Mesothelial cell of epicardium (in vitro differentiated cells): ENCODE measurements around the gene BDH1. TPM values are rescaled to one million over a fixed set of nuclear protein-coding genes. Genes with fewer than 3 reads are reported as not detected.

ENCODE experiments used
- DNase-seq, 2 experiments: peaks; one replicate each; pipeline ENCODE4 v3.0.0; 2021; ENCODE audit warnings: low spot score in 2 of 2; ENCODE audit not compliant: unreplicated experiment in 2 of 2
- H3K27ac Mint-ChIP-seq: 2 replicates; pipeline ENCODE4 v1.8.0; 2021; ENCODE audit warnings: mixed read lengths
- H3K27me3 Mint-ChIP-seq: 2 replicates; pipeline ENCODE4 v1.8.0; 2021; ENCODE audit warnings: low read depth, mixed read lengths
- H3K36me3 Mint-ChIP-seq: 2 replicates; pipeline ENCODE4 v1.8.0; 2021; ENCODE audit warnings: mixed read lengths
- H3K4me1 Mint-ChIP-seq: 2 replicates; pipeline ENCODE4 v1.8.0; 2021; ENCODE audit warnings: mixed read lengths
- H3K4me3 Mint-ChIP-seq: 2 replicates; pipeline ENCODE4 v1.8.0; 2021; ENCODE audit warnings: mild to moderate bottlenecking, moderate library complexity, mixed read lengths
- H3K9me3 Mint-ChIP-seq: 2 replicates; pipeline ENCODE4 v1.8.0; 2021; ENCODE audit warnings: mixed read lengths
- total RNA-seq: library from RNA; stranded (reverse); gene quantifications from 3 replicates; pipeline ENCODE4 v1.2.1, GENCODE V29; 2021
- TF ChIP-seq, protein P1 (sequence below): fragments of 200-600 bp; sonication (generic); IDR thresholded peaks from one replicate; pipeline ENCODE4 v1.5.0; 2021; ENCODE audit warnings: antibody characterized with exemption; ENCODE audit not compliant: unreplicated experiment

The BDH1 gene
- total RNA-seq, 1 donor from 2014 or later, result 14.0 TPM

DNA sequence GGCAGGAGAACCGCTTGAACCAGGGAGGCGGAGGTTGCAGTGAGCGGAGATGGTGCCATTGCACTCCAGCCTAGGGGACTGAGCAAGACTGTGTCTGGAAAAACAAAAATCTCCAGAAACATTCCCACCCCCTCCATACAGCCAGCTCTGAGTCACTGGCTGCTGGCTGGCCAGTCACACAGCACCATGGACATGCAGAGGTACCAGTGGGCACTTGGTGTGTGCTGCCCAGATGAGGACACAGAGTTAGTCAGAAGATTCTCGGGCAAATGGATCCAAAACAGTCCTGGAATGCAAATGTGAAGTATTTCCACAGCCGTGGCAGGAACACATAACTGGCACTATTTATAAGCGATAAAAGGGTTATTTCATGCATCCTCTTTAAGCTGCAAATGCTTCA is 44.6 kb downstream of the BDH1 start:
- Mint-ChIP-seq H3K36me3 (no peaks in the 10 kb centered on the region), H3K4me1 (peaks cover 11% of the 10 kb centered on the region), H3K4me3 (no peak overlapping the region), H3K27ac (no peak overlapping the region), H3K9me3 (no peaks in the 10 kb centered on the region), H3K27me3 (no peaks in the 10 kb centered on the region)
- no peak for DNase-seq
- TF ChIP-seq, protein P1, sequence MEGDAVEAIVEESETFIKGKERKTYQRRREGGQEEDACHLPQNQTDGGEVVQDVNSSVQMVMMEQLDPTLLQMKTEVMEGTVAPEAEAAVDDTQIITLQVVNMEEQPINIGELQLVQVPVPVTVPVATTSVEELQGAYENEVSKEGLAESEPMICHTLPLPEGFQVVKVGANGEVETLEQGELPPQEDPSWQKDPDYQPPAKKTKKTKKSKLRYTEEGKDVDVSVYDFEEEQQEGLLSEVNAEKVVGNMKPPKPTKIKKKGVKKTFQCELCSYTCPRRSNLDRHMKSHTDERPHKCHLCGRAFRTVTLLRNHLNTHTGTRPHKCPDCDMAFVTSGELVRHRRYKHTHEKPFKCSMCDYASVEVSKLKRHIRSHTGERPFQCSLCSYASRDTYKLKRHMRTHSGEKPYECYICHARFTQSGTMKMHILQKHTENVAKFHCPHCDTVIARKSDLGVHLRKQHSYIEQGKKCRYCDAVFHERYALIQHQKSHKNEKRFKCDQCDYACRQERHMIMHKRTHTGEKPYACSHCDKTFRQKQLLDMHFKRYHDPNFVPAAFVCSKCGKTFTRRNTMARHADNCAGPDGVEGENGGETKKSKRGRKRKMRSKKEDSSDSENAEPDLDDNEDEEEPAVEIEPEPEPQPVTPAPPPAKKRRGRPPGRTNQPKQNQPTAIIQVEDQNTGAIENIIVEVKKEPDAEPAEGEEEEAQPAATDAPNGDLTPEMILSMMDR, result no peak

GRCh38 chr3:197510642-197511018 is 45.1 kb downstream of the BDH1 start:
- H3K4me1 Mint-ChIP-seq, result peaks cover 12% of the 10 kb centered on the region

GRCh38 chr3:197508924-197509775 is 46.6 kb downstream of the BDH1 start:
- Mint-ChIP-seq H3K36me3 (no peaks in the 10 kb centered on the region), H3K4me3 (peak overlapping the region; percentile 72), H3K27me3 (no peaks in the 10 kb centered on the region), H3K4me1 (peaks cover 21% of the 10 kb centered on the region), H3K27ac (no peak overlapping the region), H3K9me3 (no peaks in the 10 kb centered on the region)
- TF ChIP-seq, protein P1, result no peak
- no peak for DNase-seq

More at GRCh38 chr3:197510642-197511018, 45.1 kb downstream of the BDH1 start:
- Mint-ChIP-seq H3K27me3 (no peaks in the 10 kb centered on the region), H3K36me3 (no peaks in the 10 kb centered on the region), H3K9me3 (no peaks in the 10 kb centered on the region), H3K4me3 (no peak overlapping the region), H3K27ac (no peak overlapping the region)
- no peak for DNase-seq
- TF ChIP-seq, protein P1, result no peak

GRCh38 chr3:197508461-197508860 is 47.3 kb downstream of the BDH1 start:
- no peak for DNase-seq
- H3K36me3 Mint-ChIP-seq, result no peaks in the 10 kb centered on the region
- no peaks in the 10 kb centered on the region for H3K9me3 Mint-ChIP-seq
- TF ChIP-seq, protein P1, result no peak
- H3K27ac Mint-ChIP-seq, result no peak overlapping the region
- H3K4me1 Mint-ChIP-seq, result peaks cover 28% of the 10 kb centered on the region
- H3K27me3 Mint-ChIP-seq, result no peaks in the 10 kb centered on the region
- no peak overlapping the region for H3K4me3 Mint-ChIP-seq

GRCh38 chr3:197508051-197508451 is 47.7 kb downstream of the BDH1 start:
- TF ChIP-seq, protein P1, result no peak
- H3K27ac Mint-ChIP-seq, result no peak overlapping the region
- no peaks in the 10 kb centered on the region for H3K9me3 Mint-ChIP-seq
- H3K4me3 Mint-ChIP-seq, result no peak overlapping the region
- DNase-seq, result no peak
- H3K27me3 Mint-ChIP-seq, result no peaks in the 10 kb centered on the region
- no peaks in the 10 kb centered on the region for H3K36me3 Mint-ChIP-seq
- H3K4me1 Mint-ChIP-seq, result peaks cover 28% of the 10 kb centered on the region
